ENCODE measurements around the gene CHCHD1. TPM values are rescaled to one million over a fixed set of nuclear protein-coding genes. Genes with fewer than 3 reads are reported as not detected.
A peak's percentile ranks its signal among the peaks of the same experiment; 100 is the strongest.

Gene CHCHD1
- total RNA-seq, 1 experiment from 2014 or later, result 36.6 TPM

DNA sequence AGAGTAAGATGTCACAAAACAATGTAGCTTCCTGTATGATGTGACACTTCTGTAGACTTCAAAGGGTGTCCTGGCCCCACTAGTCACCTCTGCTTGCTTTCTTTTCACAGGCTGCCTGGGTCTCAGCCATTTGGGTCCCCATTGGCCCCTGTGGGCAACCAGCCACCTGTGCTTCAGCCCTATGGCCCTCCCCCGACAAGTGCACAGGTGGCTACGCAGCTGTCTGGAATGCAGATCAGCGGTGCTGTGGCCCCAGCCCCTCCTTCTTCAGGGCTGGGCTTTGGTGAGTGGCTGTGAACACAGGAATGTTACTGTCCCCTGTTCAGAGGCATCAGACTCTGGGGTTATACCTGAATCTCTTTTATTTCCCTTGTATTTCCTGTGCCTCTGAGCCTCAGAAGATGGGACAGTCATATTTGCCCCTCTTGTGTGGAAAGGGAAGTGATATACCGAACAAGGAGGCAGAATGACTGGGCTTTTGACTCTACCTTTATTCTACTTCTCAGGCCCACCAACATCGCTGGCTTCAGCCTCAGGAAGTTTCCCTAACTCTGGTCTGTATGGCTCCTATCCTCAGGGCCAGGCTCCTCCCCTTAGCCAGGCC lies 22.2 kb upstream of the CHCHD1 start:
- DNase-seq (ENCODE audit: low read depth, low spot score) (no peak), ATAC-seq (peak; percentile 72)
- Histone ChIP-seq H3K36me3 (ENCODE audit: control insufficient read depth in 1 of 2, insufficient read depth in 2 of 2, low read length in 2 of 2) (peaks cover 29 to 33% of the 10 kb centered on the region in 2 experiments), H3K4me3 (replicated peaks in 1 of 2; ENCODE audit: low read depth in 1 of 2, low read length in 2 of 2) (no peak overlapping the region), H3K9me3 (ENCODE audit: control insufficient read depth in 1 of 2, insufficient read depth in 1 of 2, low read depth in 1 of 2, low read length in 2 of 2) (no peaks in the 10 kb centered on the region), H3K27me3 (ENCODE audit: insufficient read depth, low read length) (no peaks in the 10 kb centered on the region), H3K9ac (ENCODE audit: low read length) (no peak overlapping the region), H3K4me1 (ENCODE audit: control insufficient read depth in 1 of 2, insufficient read depth in 2 of 2, low read length in 2 of 2) (peaks cover 0 to 38% of the 10 kb centered on the region in 2 experiments; a peak in 3 of 4 replicates), H3K79me2 (ENCODE audit: insufficient read depth, low read length) (peaks cover 13% of the 10 kb centered on the region), H3K9me2 (ENCODE audit: insufficient read depth) (no peaks in the 10 kb centered on the region), H4K20me1 (ENCODE audit: insufficient read depth) (0 out of 2 replicates have a peak, but pooled peaks cover 4% of the 10 kb centered on the region), H3K27ac (ENCODE audit: low read depth, low read length) (no peak overlapping the region), H2AFZ (ENCODE audit: low read depth, low read length, poor library complexity, severe bottlenecking) (no peak overlapping the region), H3K4me2 (ENCODE audit: low read length) (peak overlapping the region; percentile 15; the same call in 1 of the 2 replicates)
- BruUV-seq (replicated peaks), result no TSS peak
- ChIA-PET RAD21 (ENCODE audit: low non-redundant PET in 1 of 2, low total read pairs in 2 of 2, uncharacterized antibody in 2 of 2, unreplicated experiment in 2 of 2) (no interaction called here), CTCF (no interaction called here), POLR2A (interaction anchor here (0.6 to 1.2 kb wide), 2 partner anchors 14 to 15 kb away, joined by 3 to 4 read pairs; no protein-coding TSS in a partner anchor)
- no peak for TF ChIP-seq YY1 (IDR thresholded peaks at IDR 0.05; ENCODE audit: extremely low read depth, insufficient replicate concordance, low read depth, low read length)
- no peak for TF ChIP-seq JUND (IDR thresholded peaks at IDR 0.05)
- no peak for TF ChIP-seq SP1 (IDR thresholded peaks at IDR 0.05; ENCODE audit: low read depth)
- TF ChIP-seq SIN3A (IDR thresholded peaks at IDR 0.05; ENCODE audit: low read depth), result no peak
- intact Hi-C loops (cut with micrococcal nuclease), result no loop called here

DNA sequence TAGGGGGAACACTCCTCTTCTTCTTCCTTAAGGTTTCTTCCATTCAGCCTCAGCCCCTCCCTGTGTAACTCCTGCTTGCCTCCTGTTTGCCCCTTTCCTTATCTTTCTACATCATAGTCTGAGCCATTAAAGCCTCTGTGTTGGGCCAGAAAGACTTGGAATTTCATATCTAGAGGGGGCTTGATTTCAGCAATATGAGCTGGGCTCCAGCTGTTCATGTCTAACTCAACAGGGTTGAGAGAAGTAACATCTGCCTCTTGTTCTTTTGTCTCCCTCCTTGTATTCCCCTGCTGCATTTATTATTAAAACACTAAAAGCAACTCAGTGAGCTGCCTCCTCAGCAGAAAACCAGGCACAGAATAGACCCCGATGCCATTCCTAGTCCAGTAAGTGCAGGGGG lies 20.1 kb upstream of the CHCHD1 start:
- peaks cover 42 to 52% of the 10 kb centered on the region in 2 experiments for H3K36me3 ChIP-seq (ENCODE audit: control insufficient read depth in 1 of 2, insufficient read depth in 2 of 2, low read length in 2 of 2)

More for the DNA sequence above, 20.1 kb upstream of the CHCHD1 start:
- Histone ChIP-seq H3K4me1 (ENCODE audit: control insufficient read depth in 1 of 2, insufficient read depth in 2 of 2, low read length in 2 of 2) (peaks cover 0 to 28% of the 10 kb centered on the region in 2 experiments; a peak in 3 of 4 replicates), H4K20me1 (ENCODE audit: insufficient read depth) (no peaks in the 10 kb centered on the region), H3K4me2 (ENCODE audit: low read length) (peak overlapping the region; percentile 46; the same call in 1 of the 2 replicates), H3K9ac (ENCODE audit: low read length) (no peak overlapping the region), H3K9me2 (ENCODE audit: insufficient read depth) (no peaks in the 10 kb centered on the region), H3K9me3 (ENCODE audit: control insufficient read depth in 1 of 2, insufficient read depth in 1 of 2, low read depth in 1 of 2, low read length in 2 of 2) (no peaks in the 10 kb centered on the region), H2AFZ (ENCODE audit: low read depth, low read length, poor library complexity, severe bottlenecking) (no peak overlapping the region), H3K79me2 (ENCODE audit: insufficient read depth, low read length) (peaks cover 13% of the 10 kb centered on the region), H3K27me3 (ENCODE audit: insufficient read depth, low read length) (no peaks in the 10 kb centered on the region), H3K27ac (ENCODE audit: low read depth, low read length) (no peak overlapping the region), H3K4me3 (replicated peaks in 1 of 2; ENCODE audit: low read depth in 1 of 2, low read length in 2 of 2) (no peak overlapping the region)
- no peak for DNase-seq (ENCODE audit: low read depth, low spot score)
- TF ChIP-seq FOSL1 (IDR thresholded peaks at IDR 0.05; ENCODE audit: low read depth) (no peak), EGR1 (IDR thresholded peaks at IDR 0.05; ENCODE audit: low read depth) (no peak), ELF1 (IDR thresholded peaks at IDR 0.05; ENCODE audit: borderline replicate concordance, low read depth) (no peak), SIN3A (IDR thresholded peaks at IDR 0.05; ENCODE audit: low read depth) (no peak), MAX (IDR thresholded peaks at IDR 0.05) (no peak), YY1 (IDR thresholded peaks at IDR 0.05; ENCODE audit: extremely low read depth, insufficient replicate concordance, low read depth, low read length) (no peak), ZBTB33 (IDR thresholded peaks at IDR 0.05; ENCODE audit: extremely low read depth, insufficient replicate concordance, low read length) (no peak), POLR2AphosphoS5 (IDR thresholded peaks at IDR 0.05; ENCODE audit: low read depth, low read length) (no peak)
- TF ChIP-seq, protein P1, sequence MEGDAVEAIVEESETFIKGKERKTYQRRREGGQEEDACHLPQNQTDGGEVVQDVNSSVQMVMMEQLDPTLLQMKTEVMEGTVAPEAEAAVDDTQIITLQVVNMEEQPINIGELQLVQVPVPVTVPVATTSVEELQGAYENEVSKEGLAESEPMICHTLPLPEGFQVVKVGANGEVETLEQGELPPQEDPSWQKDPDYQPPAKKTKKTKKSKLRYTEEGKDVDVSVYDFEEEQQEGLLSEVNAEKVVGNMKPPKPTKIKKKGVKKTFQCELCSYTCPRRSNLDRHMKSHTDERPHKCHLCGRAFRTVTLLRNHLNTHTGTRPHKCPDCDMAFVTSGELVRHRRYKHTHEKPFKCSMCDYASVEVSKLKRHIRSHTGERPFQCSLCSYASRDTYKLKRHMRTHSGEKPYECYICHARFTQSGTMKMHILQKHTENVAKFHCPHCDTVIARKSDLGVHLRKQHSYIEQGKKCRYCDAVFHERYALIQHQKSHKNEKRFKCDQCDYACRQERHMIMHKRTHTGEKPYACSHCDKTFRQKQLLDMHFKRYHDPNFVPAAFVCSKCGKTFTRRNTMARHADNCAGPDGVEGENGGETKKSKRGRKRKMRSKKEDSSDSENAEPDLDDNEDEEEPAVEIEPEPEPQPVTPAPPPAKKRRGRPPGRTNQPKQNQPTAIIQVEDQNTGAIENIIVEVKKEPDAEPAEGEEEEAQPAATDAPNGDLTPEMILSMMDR (IDR thresholded peaks at IDR 0.05 in 2 of 3, conservative IDR thresholded peaks at IDR 0.05 in 1 of 3; ENCODE audit: borderline replicate concordance in 1 of 3, insufficient read depth in 1 of 3, low read depth in 2 of 3, low read length in 2 of 3), result no peak
- ATAC-seq, result no peak
- BruUV-seq (replicated peaks), result no TSS peak
- RAD21 ChIA-PET (ENCODE audit: low non-redundant PET in 1 of 2, low total read pairs in 2 of 2, uncharacterized antibody in 2 of 2, unreplicated experiment in 2 of 2), result no interaction called here
- POLR2A ChIA-PET, result no interaction called here
- CTCF ChIA-PET, result no interaction called here
- intact Hi-C loops (cut with micrococcal nuclease), result no loop called here
